HG02588 (cell line): ENCODE data around the gene ELAVL3.

Source experiments
- ATAC-seq: cut with Tn5 transposase; IDR thresholded peaks from one replicate; pipeline ENCODE4 v1.9.1; 2021; ENCODE audit warnings: mild to moderate bottlenecking, moderate library complexity; ENCODE audit not compliant: unreplicated experiment

The ELAVL3 gene

GRCh38 chr19:11480715-11481533 lies at the start of gene ELAVL3:
TSS of gene ELAVL3 (minus strand) at chr19:11481046. CDS start at chr19:11480608, 438 bp downstream.
- ATAC-seq: no peak

- ATAC-seq: no peak
Measured at GRCh38 chr19:11530432-11530831, 49.6 kb upstream of the ELAVL3 start.

- ATAC-seq: peak; percentile 86
Measured at GRCh38 chr19:11528551-11529341, 47.9 kb upstream of the ELAVL3 start, which contains the start of gene ECSIT. TSS of gene ECSIT (minus strand) at chr19:11529134. CDS start at chr19:11519170, 9,964 bp downstream.

GRCh38 chr19:11519138-11519537 lies 38.3 kb upstream of the ELAVL3 start:
- ATAC-seq: no peak

GRCh38 chr19:11513946-11514345 lies 33.1 kb upstream of the ELAVL3 start:
- ATAC-seq: no peak

GRCh38 chr19:11510444-11510843 lies 29.6 kb upstream of the ELAVL3 start:
- no peak for ATAC-seq

- ATAC-seq: no peak
Measured at GRCh38 chr19:11507370-11508078, 26.7 kb upstream of the ELAVL3 start.

GRCh38 chr19:11506967-11507366 lies 26.1 kb upstream of the ELAVL3 start:
- ATAC-seq: no peak

GRCh38 chr19:11506101-11506555 lies 25.3 kb upstream of the ELAVL3 start:
- ATAC-seq: peak; percentile 23

GRCh38 chr19:11505504-11506100 lies 24.8 kb upstream of the ELAVL3 start, which contains the start of gene ZNF653:
TSS of gene ZNF653 (minus strand) at chr19:11505839. CDS start at chr19:11505786, 53 bp downstream.
- peak; percentile 48 for ATAC-seq

GRCh38 chr19:11505032-11505503 lies 24.2 kb upstream of the ELAVL3 start:
- ATAC-seq: peak; percentile 82

GRCh38 chr19:11504502-11505031 lies 23.7 kb upstream of the ELAVL3 start:
- no peak for ATAC-seq

- no peak for ATAC-seq
Measured at GRCh38 chr19:11499890-11500420, 19.1 kb upstream of the ELAVL3 start.

GRCh38 chr19:11499220-11499726 lies 18.4 kb upstream of the ELAVL3 start:
- no peak for ATAC-seq

GRCh38 chr19:11496391-11497163 lies 15.7 kb upstream of the ELAVL3 start:
- no peak for ATAC-seq

- no peak for ATAC-seq
Measured at GRCh38 chr19:11495885-11496284, 15.0 kb upstream of the ELAVL3 start.

GRCh38 chr19:11495481-11495880 lies 14.6 kb upstream of the ELAVL3 start:
- no peak for ATAC-seq

GRCh38 chr19:11494634-11495285 lies 13.9 kb upstream of the ELAVL3 start:
- no peak for ATAC-seq
